Small intestine (tissue), 7 donors: Measurements from ENCODE around the gene OPCML. TPM values are rescaled to one million over a fixed set of nuclear protein-coding genes. Genes with fewer than 3 reads are reported as not detected.

ENCODE experiments used
- DNase-seq, 2 donors: peaks; one replicate each; pipeline versions ENCODE4 v3.0.0 to v3.0.0-alpha.2; 2013
- FAIRE-seq: peaks from 2 replicates; lab custom pipeline; 2012; peaks lifted over from hg19 to GRCh38; lab: Jason Lieb, UNC
- H3K27ac ChIP-seq, 3 donors: one replicate each; pipeline ENCODE4 v1.5.1; 2013; ENCODE audit warnings: low read length in 2 of 3, mild to moderate bottlenecking in 2 of 3, control low read depth in 1 of 3, inconsistent platforms in 1 of 3, low read depth in 1 of 3, moderate library complexity in 1 of 3
- H3K27me3 ChIP-seq, 3 donors: one replicate each; pipeline ENCODE4 v1.6.1; 2013; ENCODE audit warnings: low read length in 3 of 3, inconsistent platforms in 1 of 3; ENCODE audit not compliant: control insufficient read depth in 3 of 3, insufficient read depth in 3 of 3
- H3K36me3 ChIP-seq, 3 donors: one replicate each; pipeline ENCODE4 v1.6.1; 2013; ENCODE audit warnings: low read length in 3 of 3, inconsistent platforms in 1 of 3, low read depth in 1 of 3, mild to moderate bottlenecking in 1 of 3, moderate library complexity in 1 of 3; ENCODE audit not compliant: control insufficient read depth in 3 of 3, insufficient read depth in 2 of 3
- H3K4me1 ChIP-seq, 3 donors: one replicate each; pipeline ENCODE4 v1.6.1; 2013; ENCODE audit warnings: low read length in 2 of 3, inconsistent platforms in 1 of 3, low read depth in 1 of 3, mild to moderate bottlenecking in 1 of 3, moderate library complexity in 1 of 3; ENCODE audit not compliant: control insufficient read depth in 3 of 3, insufficient read depth in 2 of 3
- H3K4me3 ChIP-seq, 3 donors: one replicate each; pipeline ENCODE4 v1.5.1; 2013; ENCODE audit warnings: low read length in 3 of 3, control low read depth in 1 of 3, inconsistent platforms in 1 of 3, low read depth in 1 of 3, mild to moderate bottlenecking in 1 of 3, moderate library complexity in 1 of 3
- H3K9me3 ChIP-seq, 2 donors: one replicate each; pipeline ENCODE4 v1.6.1; 2013; ENCODE audit warnings: low read depth in 1 of 2, low read length in 1 of 2; ENCODE audit not compliant: control insufficient read depth in 2 of 2, insufficient read depth in 1 of 2
- WGBS, 3 donors: extraction: QIAGEN DNeasy Blood & Tissue Kit; methylation state at CpG; one replicate each; pipeline ENCODE4 v1.1.7; 2013; 5-methylcytosine and 5-hydroxymethylcytosine counted together
- polyA plus RNA-seq, 4 donors: library from polyadenylated mRNA; stranded (reverse) in 3 of 4; unstranded in 1 of 4; fragments of 200-250 nt in 3 of 4; fragments of 120-200 nt in 1 of 4; gene quantifications; one replicate each; pipeline versions ENCODE4 v1.2.1 to v1.2.3, GENCODE V29; 2013
- donor health status: healthy with polysubstance abuse.
- donor health status: control.
- donor health status: control.
- donor health status: Bipolar disorder and iron deficiency.
- donor health status: healthy.

The OPCML gene
- polyA plus RNA-seq, 4 donors = 0.16 to 2.0 TPM; not detected in 2

DNA sequence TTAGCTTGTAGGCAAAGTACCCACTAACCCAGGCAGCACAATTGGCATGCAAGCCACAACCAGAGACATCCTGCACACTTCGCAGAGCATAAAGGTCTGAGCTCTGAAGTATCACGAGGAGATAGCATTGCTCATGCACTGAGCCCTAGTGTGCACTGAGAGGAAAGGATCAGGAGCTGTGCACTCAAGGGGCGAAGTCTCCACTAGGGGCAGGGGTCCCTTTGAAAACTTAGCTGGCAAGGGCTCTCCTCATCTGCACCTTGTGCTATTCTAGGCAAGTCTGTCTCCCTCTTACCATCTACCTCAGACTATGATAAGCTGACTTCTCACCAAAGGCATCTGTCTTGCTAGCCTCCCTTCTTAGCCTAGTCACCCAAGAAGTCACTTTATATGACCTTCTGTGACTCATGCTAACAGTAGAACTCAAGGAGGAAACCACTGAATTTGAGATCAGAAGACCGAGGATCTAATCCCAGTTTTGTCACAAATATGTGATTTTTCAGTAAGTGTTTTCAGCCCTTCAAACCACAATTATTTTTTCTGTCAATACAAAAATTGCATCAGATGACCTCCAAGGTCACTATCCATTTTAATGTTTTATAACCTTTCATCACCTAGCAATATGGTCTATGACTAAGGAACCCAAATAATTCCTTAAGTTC, 1083.8 kb downstream of the OPCML start:
- Histone ChIP-seq H3K4me1 (no peaks in the 10 kb centered on the region), H3K4me3 (no peak overlapping the region), H3K27ac (no peak overlapping the region), H3K9me3 (no peaks in the 10 kb centered on the region), H3K36me3 (no peaks in the 10 kb centered on the region), H3K27me3 (no peaks in the 10 kb centered on the region)
- DNase-seq = no peak
- WGBS, 3 donors = 75 to 84% (median 81%) methylated on average over 4 of the region's 4 CpGs
- no peak for FAIRE-seq

DNA sequence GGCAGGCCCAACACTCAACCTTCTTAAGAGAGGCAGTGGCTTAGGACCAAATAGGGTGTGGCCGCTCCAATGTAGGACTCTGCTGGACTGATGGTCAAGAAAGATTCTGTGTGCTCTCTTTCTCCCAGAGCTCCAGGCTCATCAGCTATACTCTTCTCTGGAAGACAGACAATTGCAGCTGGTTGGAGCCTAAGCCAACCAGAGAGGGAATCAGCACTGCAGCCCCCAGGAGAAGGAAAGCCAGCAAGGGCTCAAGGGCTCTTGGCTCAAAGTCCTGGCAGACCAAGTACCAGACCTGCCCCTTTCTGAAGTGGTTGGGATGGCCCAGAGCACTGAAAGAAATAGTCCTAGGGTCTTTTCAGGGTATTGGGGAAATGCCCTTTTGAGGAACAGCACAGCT, 1084.5 kb downstream of the OPCML start:
- DNase-seq (no peak), FAIRE-seq (no peak)
- Histone ChIP-seq H3K9me3 (no peaks in the 10 kb centered on the region), H3K4me3 (no peak overlapping the region), H3K36me3 (no peaks in the 10 kb centered on the region), H3K27ac (no peak overlapping the region), H3K4me1 (no peaks in the 10 kb centered on the region), H3K27me3 (no peaks in the 10 kb centered on the region)
- 92 to 95% (median 94%) methylated on average over 1 of the region's 1 CpG for WGBS, 3 donors

DNA sequence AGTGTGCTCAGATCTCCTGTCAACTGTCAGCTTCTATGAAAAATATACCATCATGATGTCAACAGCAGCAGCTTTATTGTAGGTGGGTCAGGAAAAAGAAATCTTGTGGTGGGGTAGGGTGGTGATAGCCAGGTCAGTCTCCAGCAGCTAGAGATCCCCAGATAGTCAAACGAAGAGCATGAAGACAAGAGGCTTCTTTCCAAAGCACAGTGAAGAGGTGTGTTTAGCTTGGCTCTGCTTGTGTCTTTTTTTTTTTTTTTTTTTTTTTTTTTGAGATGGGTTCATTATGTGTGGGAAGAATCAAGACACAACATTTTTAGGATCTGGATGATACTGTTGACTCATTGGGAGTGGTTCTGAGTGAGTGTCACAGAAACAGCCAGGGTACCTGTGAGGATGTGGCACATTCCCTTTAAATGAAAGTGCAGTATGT, 1086.4 kb downstream of the OPCML start:
- H3K4me1 ChIP-seq = no peaks in the 10 kb centered on the region
- no peaks in the 10 kb centered on the region for H3K36me3 ChIP-seq
- no peaks in the 10 kb centered on the region for H3K27me3 ChIP-seq
- no peaks in the 10 kb centered on the region for H3K9me3 ChIP-seq
- H3K4me3 ChIP-seq = no peak overlapping the region
- DNase-seq = no peak
- no peak overlapping the region for H3K27ac ChIP-seq
- no peak for FAIRE-seq
- 35 to 55% (median 47%) methylated on average over 1 of the region's 1 CpG for WGBS, 3 donors

DNA sequence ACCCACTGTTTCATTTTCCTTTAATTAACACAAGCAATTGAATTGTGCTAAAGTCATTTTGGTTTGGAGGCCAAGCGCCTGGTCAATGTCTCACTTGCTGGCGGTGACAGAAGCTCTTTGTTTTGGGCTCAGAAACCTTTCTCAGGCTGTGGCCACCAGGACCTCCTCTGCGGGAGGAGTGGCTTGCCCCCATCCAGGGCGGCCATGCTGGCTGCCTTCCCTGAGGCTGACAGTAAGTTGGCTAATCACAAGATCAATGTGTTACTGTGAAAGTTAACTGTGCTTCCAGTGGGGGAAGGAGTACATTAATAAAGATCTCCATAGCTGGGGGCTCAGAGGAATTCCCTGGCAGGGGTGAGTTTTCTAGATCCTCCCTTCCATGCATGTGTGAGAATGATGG, 1087.4 kb downstream of the OPCML start:
- H3K4me1 ChIP-seq = no peaks in the 10 kb centered on the region
- FAIRE-seq (no peak), DNase-seq (no peak)
- H3K27ac ChIP-seq = no peak overlapping the region
- no peak overlapping the region for H3K4me3 ChIP-seq
- no peaks in the 10 kb centered on the region for H3K9me3 ChIP-seq
- no peaks in the 10 kb centered on the region for H3K27me3 ChIP-seq
- 80 to 90% (median 87%) methylated on average over 4 of the region's 4 CpGs for WGBS, 3 donors
- H3K36me3 ChIP-seq = no peaks in the 10 kb centered on the region

DNA sequence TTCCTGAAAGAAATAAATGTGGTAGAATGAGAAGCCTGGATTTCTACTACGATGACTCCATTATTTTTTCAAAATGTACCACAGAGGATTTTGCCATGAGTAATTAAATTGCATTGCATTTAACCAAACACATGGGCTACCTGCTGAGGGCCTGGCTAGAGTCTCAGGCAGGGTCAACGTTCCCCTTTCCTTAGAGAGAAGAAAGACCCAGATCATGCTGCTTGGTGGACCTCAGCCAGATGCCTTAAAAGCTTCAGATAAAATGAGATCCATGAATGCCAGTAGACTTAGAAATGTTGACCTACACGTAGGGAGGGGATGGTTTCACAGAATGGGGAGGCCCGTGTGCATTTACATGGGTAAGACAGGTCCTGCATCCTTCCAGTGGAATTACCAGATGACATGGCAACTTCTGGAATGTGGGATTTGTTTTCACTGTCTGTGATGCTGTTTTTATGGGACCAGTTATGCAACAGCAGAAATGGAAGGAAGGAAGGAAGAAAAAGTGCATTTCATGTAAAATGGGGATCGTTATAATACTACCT, 1092.5 kb downstream of the OPCML start:
- Histone ChIP-seq H3K36me3 (no peaks in the 10 kb centered on the region), H3K27ac (no peak overlapping the region), H3K9me3 (peaks cover 0 to 2% of the 10 kb centered on the region in 2 donors), H3K4me1 (no peaks in the 10 kb centered on the region), H3K4me3 (no peak overlapping the region), H3K27me3 (no peaks in the 10 kb centered on the region)
- FAIRE-seq (no peak), DNase-seq (no peak)
- 65 to 76% (median 75%) methylated on average over 5 of the region's 5 CpGs for WGBS, 3 donors

DNA sequence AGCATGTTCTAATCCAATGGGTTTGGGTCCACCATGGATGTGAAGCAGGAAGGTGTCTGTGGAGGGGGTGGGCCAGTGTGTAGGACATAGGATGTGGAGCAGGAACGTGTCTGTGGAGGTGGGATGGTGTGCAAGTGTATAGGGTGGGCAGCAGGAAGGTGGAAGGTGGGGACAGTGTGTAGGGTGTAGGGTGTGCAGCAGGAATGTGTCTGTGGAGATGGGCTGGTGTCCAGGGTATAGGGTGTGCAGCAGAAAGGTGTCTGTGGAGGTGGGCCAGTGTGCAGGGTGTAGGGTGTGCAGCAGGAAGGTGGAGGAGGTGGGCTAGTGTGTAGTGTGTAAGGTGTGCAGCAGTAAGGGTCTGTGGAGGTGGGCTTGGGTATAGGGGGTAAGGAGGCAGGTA, 1093.9 kb downstream of the OPCML start:
- Histone ChIP-seq H3K4me3 (no peak overlapping the region), H3K4me1 (no peaks in the 10 kb centered on the region), H3K27ac (no peak overlapping the region), H3K27me3 (no peaks in the 10 kb centered on the region), H3K9me3 (peaks cover 0 to 2% of the 10 kb centered on the region in 2 donors), H3K36me3 (no peaks in the 10 kb centered on the region)
- WGBS, 3 donors = 41 to 71% (median 47%) methylated on average over 1 of the region's 1 CpG
- FAIRE-seq (no peak), DNase-seq (no peak)

DNA sequence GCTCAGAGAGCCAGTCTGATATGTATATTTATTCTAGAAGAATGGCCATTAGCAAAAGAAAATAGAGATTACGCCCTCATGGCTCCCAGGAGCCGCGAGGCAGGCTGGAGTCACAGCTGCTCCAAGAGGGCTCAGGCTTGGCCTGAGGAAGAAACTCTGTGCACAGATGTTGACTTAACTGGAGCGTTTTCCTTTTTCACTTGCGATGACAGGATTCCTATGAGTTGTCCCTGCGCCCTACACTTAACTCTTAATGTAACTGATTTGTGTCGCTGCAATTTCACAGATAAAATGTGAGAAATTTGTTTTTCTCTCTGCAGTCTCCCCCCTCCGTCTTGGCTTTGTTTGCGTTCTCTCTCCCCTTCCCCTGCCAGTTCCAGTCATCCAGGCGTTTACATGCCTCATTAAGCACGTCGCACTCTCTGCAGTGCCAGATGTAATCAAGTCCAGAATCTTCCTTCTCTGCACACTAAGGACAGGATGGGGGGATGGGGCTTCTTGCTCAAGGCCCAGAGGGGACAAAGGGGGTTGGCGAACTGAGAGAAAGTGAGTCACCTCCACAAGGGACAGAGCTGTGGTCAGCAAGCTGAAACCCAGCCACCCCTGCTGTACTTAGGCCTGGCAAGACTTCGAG, 1101.8 kb downstream of the OPCML start:
- Histone ChIP-seq H3K4me3 (no peak overlapping the region), H3K27me3 (no peaks in the 10 kb centered on the region), H3K36me3 (no peaks in the 10 kb centered on the region), H3K27ac (no peak overlapping the region), H3K4me1 (no peaks in the 10 kb centered on the region), H3K9me3 (no peaks in the 10 kb centered on the region)
- WGBS, 3 donors = 20 to 31% (median 28%) methylated on average over 14 of the region's 14 CpGs
- DNase-seq (peak in 1 of 2 donors; percentile 3), FAIRE-seq (no peak)

DNA sequence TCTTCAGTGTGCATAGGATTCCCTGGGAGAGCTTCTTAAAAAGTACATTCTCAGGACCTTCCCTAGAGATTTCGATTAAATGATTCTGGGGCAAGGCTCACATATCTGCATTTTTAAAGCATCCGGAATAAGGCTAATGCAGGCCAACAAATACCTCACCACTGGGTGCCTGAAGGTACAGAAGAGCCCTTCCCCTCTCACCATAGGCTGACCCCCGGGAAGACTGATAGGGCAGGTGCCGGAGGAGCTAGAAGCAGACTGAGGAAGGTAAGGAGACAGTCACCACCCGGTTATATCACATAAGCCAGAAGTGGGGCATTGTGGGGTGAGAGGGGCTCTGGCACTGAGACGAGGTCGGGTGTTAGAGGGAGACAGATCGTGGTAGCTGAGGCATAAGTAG, 1102.6 kb downstream of the OPCML start:
- Histone ChIP-seq H3K36me3 (no peaks in the 10 kb centered on the region), H3K27me3 (no peaks in the 10 kb centered on the region), H3K4me1 (no peaks in the 10 kb centered on the region), H3K4me3 (no peak overlapping the region), H3K9me3 (no peaks in the 10 kb centered on the region), H3K27ac (no peak overlapping the region)
- 79 to 87% (median 81%) methylated on average over 8 of the region's 8 CpGs for WGBS, 3 donors
- no peak for DNase-seq
- no peak for FAIRE-seq
